ENCODE results near the gene ALDOB.

The ALDOB gene

GRCh38 chr9:101453776-101454570 is 18.4 kb upstream of the ALDOB start:
- DNase-seq: no peak

- no peak for DNase-seq
Observed at GRCh38 chr9:101451498-101451897, 15.9 kb upstream of the ALDOB start.

GRCh38 chr9:101450931-101451330 is 15.4 kb upstream of the ALDOB start:
- no peak for DNase-seq

GRCh38 chr9:101449071-101449721 is 13.6 kb upstream of the ALDOB start:
- DNase-seq: peak; percentile 77

- no peak for DNase-seq
Observed at GRCh38 chr9:101448680-101449070, 13.1 kb upstream of the ALDOB start.

- DNase-seq: no peak
Observed at GRCh38 chr9:101446732-101447131, 11.2 kb upstream of the ALDOB start.

- no peak for DNase-seq
Observed at GRCh38 chr9:101445353-101446029, 9.9 kb upstream of the ALDOB start.

GRCh38 chr9:101443364-101443771 is 7.8 kb upstream of the ALDOB start:
- DNase-seq: no peak

- no peak for DNase-seq
Observed at GRCh38 chr9:101442736-101443135, 7.2 kb upstream of the ALDOB start.

GRCh38 chr9:101442318-101442717 is 6.7 kb upstream of the ALDOB start:
- DNase-seq: no peak

GRCh38 chr9:101440714-101441230 is 5.2 kb upstream of the ALDOB start:
- DNase-seq: no peak

- DNase-seq: no peak
Observed at GRCh38 chr9:101438523-101438922, 2.9 kb upstream of the ALDOB start.

- no peak for DNase-seq
Observed at GRCh38 chr9:101437806-101438232, 2.2 kb upstream of the ALDOB start.

- DNase-seq: no peak
Observed at GRCh38 chr9:101434998-101435397, 576 bp downstream of the ALDOB start.

- DNase-seq: no peak
Observed at GRCh38 chr9:101433229-101433628, 2.3 kb downstream of the ALDOB start.

- DNase-seq: no peak
Observed at GRCh38 chr9:101432740-101433139, 2.8 kb downstream of the ALDOB start.

GRCh38 chr9:101432171-101432570 is 3.4 kb downstream of the ALDOB start:
- DNase-seq: no peak

- DNase-seq: no peak
Observed at GRCh38 chr9:101429736-101430135, 5.8 kb downstream of the ALDOB start.

- no peak for DNase-seq
Observed at GRCh38 chr9:101428909-101429308, 6.7 kb downstream of the ALDOB start.

GRCh38 chr9:101427957-101428655 is 7.5 kb downstream of the ALDOB start:
- DNase-seq: no peak

- no peak for DNase-seq
Observed at GRCh38 chr9:101427358-101427757, 8.2 kb downstream of the ALDOB start.

- no peak for DNase-seq
Observed at GRCh38 chr9:101421653-101422065, 13.9 kb downstream of the ALDOB start.

- no peak for DNase-seq
Observed at GRCh38 chr9:101419863-101420262, 15.7 kb downstream of the ALDOB start.

Data from left hindlimb (tissue), 1 donor.